Fibroblast of lung (primary cell): ENCODE data around the gene DGKZ. TPM values are rescaled to one million over a fixed set of nuclear protein-coding genes. Genes with fewer than 3 reads are reported as not detected.

ENCODE experiments used
- DNase-seq, 2 donors: peaks; one replicate each; pipeline versions ENCODE4 v3.0.0 to v3.0.0-alpha.2; 2010; ENCODE audit warnings: low read depth in 2 of 2
- H2AFZ ChIP-seq: 2 replicates; pipeline ENCODE4 v1.5.1; 2012; ENCODE audit warnings: low read length, control low read depth, inconsistent platforms
- H3K27ac ChIP-seq: 2 replicates; pipeline ENCODE4 v1.5.1; 2011; ENCODE audit warnings: low read length, control low read depth; ENCODE audit not compliant: insufficient read depth
- H3K27me3 ChIP-seq: 2 replicates; pipeline ENCODE4 v1.5.1; 2011; ENCODE audit warnings: mild to moderate bottlenecking, low read length; ENCODE audit not compliant: control insufficient read depth, insufficient read depth
- H3K36me3 ChIP-seq: 2 replicates; pipeline ENCODE4 v1.5.1; 2011; ENCODE audit warnings: low read length; ENCODE audit not compliant: control insufficient read depth, insufficient read depth
- H3K4me1 ChIP-seq: 2 replicates; pipeline ENCODE4 v1.5.1; 2011; ENCODE audit warnings: low read length; ENCODE audit not compliant: control insufficient read depth, insufficient read depth; ENCODE audit errors: extremely low read depth
- H3K4me2 ChIP-seq: 2 replicates; pipeline ENCODE4 v1.5.1; 2011; ENCODE audit warnings: low read length, control low read depth; ENCODE audit not compliant: insufficient read depth; ENCODE audit errors: extremely low read depth
- H3K4me3 ChIP-seq, 4 experiments: fragments of 200-600 bp in 1 of 4; sonication (generic) in 1 of 4; replicated peaks in 1 of 4; 2 replicates each; pipeline ENCODE4 v1.5.1; 2011 to 2016; ENCODE audit warnings: low read length in 4 of 4, low read depth in 3 of 4, mild to moderate bottlenecking in 3 of 4, control low read depth in 2 of 4, inconsistent platforms in 1 of 4, mixed read lengths in 1 of 4; ENCODE audit not compliant: insufficient read depth in 1 of 4; ENCODE audit errors: control extremely low read depth in 1 of 4
- H3K79me2 ChIP-seq: 2 replicates; pipeline ENCODE4 v1.5.1; 2012; ENCODE audit warnings: mild to moderate bottlenecking, low read length, inconsistent platforms; ENCODE audit not compliant: control insufficient read depth, insufficient read depth
- H3K9ac ChIP-seq: 2 replicates; pipeline ENCODE4 v1.5.1; 2011; ENCODE audit warnings: mild to moderate bottlenecking, low read length, control low read depth; ENCODE audit not compliant: insufficient read depth
- H3K9me3 ChIP-seq: 2 replicates; pipeline ENCODE4 v1.5.1; 2012; ENCODE audit warnings: low read depth, low read length; ENCODE audit not compliant: control insufficient read depth, insufficient read depth
- H4K20me1 ChIP-seq: 2 replicates; pipeline ENCODE4 v1.5.1; 2011; ENCODE audit warnings: low read length; ENCODE audit not compliant: control insufficient read depth, insufficient read depth; ENCODE audit errors: extremely low read depth
- CTCF ChIP-seq, 2 donors: IDR thresholded peaks in 1 of 2; conservative IDR thresholded peaks in 1 of 2; 1 replicate in 1 of 2; 2 replicates in 1 of 2; pipeline ENCODE4 v1.5.1; 2011 to 2012; ENCODE audit warnings: low read length in 2 of 2, control low read depth in 1 of 2, inconsistent platforms in 1 of 2, low read depth in 1 of 2, mild to moderate bottlenecking in 1 of 2
- EZH2 ChIP-seq: IDR thresholded peaks from 2 replicates; pipeline ENCODE4 v1.5.1; 2012; ENCODE audit warnings: low read length, control low read depth, mild to moderate bottlenecking; ENCODE audit errors: missing control alignments
- polyA plus RNA-seq, 2 donors: library from polyadenylated mRNA; depleted of rRNA in 1 of 2; stranded (reverse) in 1 of 2; unstranded in 1 of 2; fragments of >200 nt; gene quantifications; 2 replicates each; pipeline ENCODE4 v1.2.1, GENCODE V29; 2011 to 2012; ENCODE audit warnings: missing spikeins in 1 of 2
- total RNA-seq: library from RNA; depleted of rRNA; stranded (reverse); fragments of >200 nt; gene quantifications from 2 replicates; pipeline ENCODE4 v1.2.1, GENCODE V29; 2014

The DGKZ gene
- total and polyA plus RNA-seq, 2 donors (not counting 1 experiment from before 2014, with no cell fraction given), result 16.4 to 35.5 TPM

DNA sequence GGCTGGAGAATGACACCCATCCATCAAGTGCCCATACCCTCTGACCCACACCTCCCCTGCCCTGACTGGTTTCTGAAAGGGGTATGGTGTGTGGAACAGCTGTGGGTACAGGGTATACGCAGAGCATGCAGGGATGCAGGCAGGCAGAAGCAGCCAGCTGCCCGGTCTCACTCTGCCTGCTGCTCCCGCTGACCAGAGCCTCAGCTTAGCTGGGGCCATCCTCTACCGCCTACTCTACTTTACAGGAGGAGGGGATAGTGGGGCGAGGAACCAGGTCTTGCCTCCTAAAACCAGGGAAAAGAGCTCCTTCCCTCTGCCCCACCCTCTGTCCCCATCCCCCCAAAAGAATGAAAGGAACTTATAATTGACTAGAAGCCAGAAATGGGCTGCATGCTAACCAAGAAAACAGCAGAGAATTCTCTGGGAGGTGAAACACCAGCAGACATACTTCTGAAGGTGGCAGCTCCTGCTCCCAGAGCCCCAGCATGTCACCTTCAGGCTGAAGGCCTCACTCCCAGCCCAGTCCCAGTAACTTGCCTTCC, 57.3 kb downstream of the DGKZ start:
- DNase-seq, result peak in 1 of 2 donors; percentile 41
- no peaks in the 10 kb centered on the region for H3K4me1 ChIP-seq
- H3K27ac ChIP-seq, result no peak overlapping the region
- no peaks in the 10 kb centered on the region for H4K20me1 ChIP-seq
- no peak overlapping the region for H2AFZ ChIP-seq
- no peaks in the 10 kb centered on the region for H3K9me3 ChIP-seq
- H3K79me2 ChIP-seq, result no peaks in the 10 kb centered on the region
- H3K36me3 ChIP-seq, result peaks cover 10% of the 10 kb centered on the region
- H3K27me3 ChIP-seq, result no peaks in the 10 kb centered on the region
- no peak overlapping the region for H3K4me2 ChIP-seq
- H3K9ac ChIP-seq, result no peak overlapping the region
- no peak for TF ChIP-seq CTCF (conservative IDR thresholded peaks at IDR 0.05 in 1 of 2, IDR thresholded peaks at IDR 0.05 in 1 of 2; ENCODE audit: low read depth in 1 of 2, low read length in 2 of 2)
- TF ChIP-seq EZH2, result no peak
- no peak overlapping the region for H3K4me3 ChIP-seq

DNA sequence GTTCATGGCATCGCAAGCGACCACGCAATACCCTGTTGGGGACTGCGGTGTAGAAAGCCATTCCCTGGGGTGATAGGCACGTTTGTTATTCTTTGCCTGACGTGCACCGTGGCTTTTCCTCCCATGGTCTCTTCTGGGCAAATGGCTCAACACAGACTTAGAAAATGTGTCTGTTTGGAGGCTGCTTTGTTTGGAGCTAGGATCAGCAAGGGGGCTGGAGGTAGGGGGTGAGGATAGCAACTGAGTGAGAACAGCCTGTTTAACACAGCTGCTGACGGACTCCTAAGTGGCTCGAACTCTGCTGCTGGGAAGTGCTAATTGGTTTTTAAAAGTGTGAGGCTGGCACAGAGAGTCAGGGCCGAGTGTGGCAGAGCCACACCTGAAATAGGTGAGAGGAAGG, 60.4 kb downstream of the DGKZ start:
- TF ChIP-seq CTCF (conservative IDR thresholded peaks at IDR 0.05 in 1 of 2, IDR thresholded peaks at IDR 0.05 in 1 of 2; ENCODE audit: low read depth in 1 of 2, low read length in 2 of 2) (no peak), EZH2 (no peak)
- Histone ChIP-seq H3K36me3 (peaks cover 10% of the 10 kb centered on the region), H3K4me3 (no peak overlapping the region), H3K79me2 (no peaks in the 10 kb centered on the region), H3K4me1 (no peaks in the 10 kb centered on the region), H2AFZ (no peak overlapping the region), H3K9me3 (no peaks in the 10 kb centered on the region), H3K9ac (no peak overlapping the region), H3K27ac (no peak overlapping the region), H3K27me3 (no peaks in the 10 kb centered on the region), H4K20me1 (no peaks in the 10 kb centered on the region), H3K4me2 (no peak overlapping the region)
- DNase-seq, result no peak

GRCh38 chr11:46408407-46408986, 61.2 kb downstream of the DGKZ start:
- H3K27me3 ChIP-seq, result no peaks in the 10 kb centered on the region
- H3K4me2 ChIP-seq, result no peak overlapping the region
- no peaks in the 10 kb centered on the region for H3K4me1 ChIP-seq
- no peak overlapping the region for H2AFZ ChIP-seq
- H3K9me3 ChIP-seq, result no peaks in the 10 kb centered on the region
- H3K36me3 ChIP-seq, result peaks cover 10% of the 10 kb centered on the region
- no peak overlapping the region for H3K9ac ChIP-seq
- H3K4me3 ChIP-seq, result no peak overlapping the region
- DNase-seq, result no peak
- H3K79me2 ChIP-seq, result no peaks in the 10 kb centered on the region
- no peak overlapping the region for H3K27ac ChIP-seq
- no peaks in the 10 kb centered on the region for H4K20me1 ChIP-seq
- TF ChIP-seq EZH2 (no peak), CTCF (conservative IDR thresholded peaks at IDR 0.05 in 1 of 2, IDR thresholded peaks at IDR 0.05 in 1 of 2; ENCODE audit: low read depth in 1 of 2, low read length in 2 of 2) (no peak)
